Astrocyte (in vitro differentiated cells and primary cell): ENCODE measurements around the gene CTBP2. TPM values are rescaled to one million over a fixed set of nuclear protein-coding genes. Genes with fewer than 3 reads are reported as not detected.

Experiments used
- DNase-seq: peaks from one replicate; pipeline ENCODE4 v3.0.0-alpha.2; 2010; ENCODE audit warnings: low read depth
- FAIRE-seq: peaks from 2 replicates; lab custom pipeline; 2011; peaks lifted over from hg19 to GRCh38; lab: Jason Lieb, UNC
- H2AFZ ChIP-seq: 2 replicates; pipeline ENCODE4 v1.6.0; 2012; ENCODE audit warnings: low read depth, low read length, inconsistent platforms
- H3K27ac ChIP-seq: 2 replicates; pipeline ENCODE4 v1.5.1; 2011; ENCODE audit warnings: low read depth, low read length, inconsistent platforms
- H3K27me3 ChIP-seq: 2 replicates; pipeline ENCODE4 v1.6.0; 2011; ENCODE audit warnings: low read length, inconsistent platforms; ENCODE audit not compliant: insufficient read depth
- H3K36me3 ChIP-seq: 2 replicates; pipeline ENCODE4 v1.5.1; 2011; ENCODE audit warnings: low read length, inconsistent platforms; ENCODE audit not compliant: insufficient read depth
- H3K4me1 ChIP-seq: 2 replicates; pipeline ENCODE4 v1.5.1; 2011; ENCODE audit warnings: low read length, inconsistent platforms; ENCODE audit not compliant: insufficient read depth
- H3K4me2 ChIP-seq: 2 replicates; pipeline ENCODE4 v1.6.0; 2012; ENCODE audit warnings: low read length, inconsistent platforms
- H3K4me3 ChIP-seq: 2 replicates; pipeline ENCODE4 v1.5.1; 2011; ENCODE audit warnings: low read depth, mild to moderate bottlenecking, low read length, inconsistent platforms; ENCODE audit not compliant: insufficient read depth
- H3K79me2 ChIP-seq: 2 replicates; pipeline ENCODE4 v1.6.0; 2012; ENCODE audit warnings: mild to moderate bottlenecking, low read length, inconsistent platforms; ENCODE audit not compliant: insufficient read depth
- H3K9ac ChIP-seq: 2 replicates; pipeline ENCODE4 v1.6.0; 2012; ENCODE audit warnings: mild to moderate bottlenecking, low read length, inconsistent platforms
- H3K9me3 ChIP-seq: 2 replicates; pipeline ENCODE4 v1.5.1; 2012; ENCODE audit warnings: low read depth, mild to moderate bottlenecking, low read length, inconsistent platforms; ENCODE audit not compliant: insufficient read depth
- H4K20me1 ChIP-seq: 2 replicates; pipeline ENCODE4 v1.6.0; 2012; ENCODE audit warnings: low read length, inconsistent platforms; ENCODE audit not compliant: insufficient read depth
- H3K27ac Mint-ChIP-seq: one replicate; pipeline ENCODE4 v1.8.0; 2021; ENCODE audit warnings: mild to moderate bottlenecking, mixed read lengths; ENCODE audit not compliant: unreplicated experiment
- H3K27me3 Mint-ChIP-seq: one replicate; pipeline ENCODE4 v1.8.0; 2021; ENCODE audit warnings: low read depth, mixed read lengths; ENCODE audit not compliant: unreplicated experiment
- H3K36me3 Mint-ChIP-seq: one replicate; pipeline ENCODE4 v1.8.0; 2021; ENCODE audit warnings: low read depth, mixed read lengths; ENCODE audit not compliant: unreplicated experiment
- H3K4me1 Mint-ChIP-seq: one replicate; pipeline ENCODE4 v1.8.0; 2021; ENCODE audit warnings: low read depth, mixed read lengths; ENCODE audit not compliant: unreplicated experiment
- H3K4me3 Mint-ChIP-seq: one replicate; pipeline ENCODE4 v1.8.0; 2021; ENCODE audit warnings: mild to moderate bottlenecking, moderate library complexity, mixed read lengths; ENCODE audit not compliant: unreplicated experiment
- H3K9me3 Mint-ChIP-seq: one replicate; pipeline ENCODE4 v1.8.0; 2021; ENCODE audit warnings: mild to moderate bottlenecking, mixed read lengths; ENCODE audit not compliant: unreplicated experiment
- CTCF ChIP-seq: IDR thresholded peaks from 2 replicates; pipeline ENCODE4 v1.5.1; 2011; ENCODE audit warnings: low read depth, mild to moderate bottlenecking, inconsistent platforms, low read length, moderate library complexity; ENCODE audit not compliant: insufficient read depth
- EZH2 ChIP-seq: IDR thresholded peaks from 2 replicates; pipeline ENCODE4 v1.6.1; 2012; ENCODE audit warnings: mild to moderate bottlenecking, low read length, inconsistent platforms; ENCODE audit not compliant: insufficient read depth
- total RNA-seq: library from RNA; stranded (reverse); gene quantifications from 2 replicates; pipeline ENCODE4 v1.2.1, GENCODE V29; 2021

Gene CTBP2
- total RNA-seq, 1 donor from 2014 or later: 109 TPM

DNA sequence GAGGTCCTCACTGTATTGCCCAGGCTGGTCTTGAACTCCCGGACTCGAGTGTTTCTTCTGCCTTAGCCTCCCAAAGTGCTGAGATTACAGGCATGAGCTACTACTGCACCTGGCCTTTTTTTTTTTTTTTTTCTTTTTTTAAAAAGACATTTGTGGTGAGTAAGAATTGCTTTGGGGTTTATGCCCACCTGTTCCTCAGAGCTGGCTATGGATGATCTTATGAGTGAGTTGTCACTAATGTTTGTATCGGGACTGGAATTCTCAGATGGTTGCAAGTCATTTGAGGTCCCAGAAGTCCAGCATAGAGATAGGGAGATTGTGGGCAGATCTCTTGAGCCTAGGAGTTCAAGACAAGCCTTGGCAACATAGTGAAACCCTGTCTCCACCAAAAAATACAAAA, 183.2 kb downstream of the CTBP2 start:
- Mint-ChIP-seq H3K27me3 (no peaks in the 10 kb centered on the region), H3K36me3 (peaks cover 12% of the 10 kb centered on the region), H3K27ac (no peak overlapping the region), H3K4me3 (no peak overlapping the region), H3K9me3 (no peaks in the 10 kb centered on the region), H3K4me1 (peaks cover 13% of the 10 kb centered on the region)
- DNase-seq: no peak
- peaks cover 8% of the 10 kb centered on the region for H3K4me1 ChIP-seq
- H3K36me3 ChIP-seq: peaks cover 4% of the 10 kb centered on the region
- H2AFZ ChIP-seq: no peak overlapping the region
- no peak for FAIRE-seq
- TF ChIP-seq CTCF (no peak), EZH2 (no peak)
- H3K27ac ChIP-seq: no peak overlapping the region
- no peak overlapping the region for H3K4me2 ChIP-seq
- no peak overlapping the region for H3K4me3 ChIP-seq
- no peak overlapping the region for H3K9ac ChIP-seq
- peaks cover 30% of the 10 kb centered on the region for H3K79me2 ChIP-seq
- H4K20me1 ChIP-seq: peaks cover 66% of the 10 kb centered on the region
- no peaks in the 10 kb centered on the region for H3K27me3 ChIP-seq
- no peaks in the 10 kb centered on the region for H3K9me3 ChIP-seq

DNA sequence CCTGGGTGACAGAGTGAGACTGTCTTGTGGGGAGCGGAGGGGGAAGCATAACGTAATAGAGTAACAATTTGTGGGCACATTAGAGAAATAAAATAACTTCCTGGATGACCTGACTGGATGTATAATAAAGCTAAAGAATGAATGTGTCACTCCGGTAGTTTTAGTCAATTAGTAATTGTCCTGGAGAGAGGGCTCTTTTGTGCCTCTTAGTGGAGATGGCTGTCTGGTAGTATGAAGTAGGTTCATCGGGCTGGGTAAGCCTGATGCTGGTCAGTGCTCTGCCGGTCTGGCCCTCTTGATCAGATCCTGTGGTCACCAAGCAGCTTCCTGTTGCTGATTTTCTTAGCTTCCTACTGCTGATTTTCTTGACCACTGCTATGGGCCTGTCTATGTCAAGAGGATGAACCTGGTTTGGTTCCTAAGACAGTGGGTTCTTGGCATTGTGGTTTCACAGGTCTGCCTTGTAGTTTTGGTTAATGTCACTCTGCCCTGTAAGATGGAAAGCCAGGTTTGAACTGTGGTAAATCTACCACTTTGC, 184.3 kb downstream of the CTBP2 start:
- Mint-ChIP-seq H3K27ac (peak overlapping the region; percentile 34), H3K4me3 (no peak overlapping the region)
- FAIRE-seq: no peak

More for the DNA sequence above, 184.3 kb downstream of the CTBP2 start:
- Histone ChIP-seq H4K20me1 (peaks cover 64% of the 10 kb centered on the region), H3K4me2 (peak overlapping the region; percentile 27), H3K27ac (peak overlapping the region; percentile 12), H3K4me1 (peaks cover 8% of the 10 kb centered on the region), H3K4me3 (no peak overlapping the region), H3K27me3 (no peaks in the 10 kb centered on the region), H3K9ac (peak overlapping the region; percentile 11), H2AFZ (no peak overlapping the region), H3K36me3 (peaks cover 2% of the 10 kb centered on the region), H3K9me3 (no peaks in the 10 kb centered on the region), H3K79me2 (peaks cover 26% of the 10 kb centered on the region)
- TF ChIP-seq CTCF (no peak), EZH2 (no peak)
- Mint-ChIP-seq H3K27me3 (no peaks in the 10 kb centered on the region), H3K9me3 (no peaks in the 10 kb centered on the region), H3K36me3 (peaks cover 6% of the 10 kb centered on the region), H3K4me1 (peaks cover 21% of the 10 kb centered on the region)
- peak; percentile 64 for DNase-seq
